H54 (cell line): ENCODE data around the gene AHDC1.

Experiments used
- DNase-seq: peaks from one replicate; pipeline ENCODE4 v3.0.0; 2011; ENCODE audit warnings: low spot score, mixed read lengths; ENCODE audit not compliant: insufficient read length
- FAIRE-seq: peaks from 3 replicates; lab custom pipeline; 2011; peaks lifted over from hg19 to GRCh38; lab: Jason Lieb, UNC
- POLR2A ChIP-seq: IDR thresholded peaks from 2 replicates; pipeline ENCODE4 v1.6.1; 2011; ENCODE audit warnings: low read depth, mild to moderate bottlenecking, low read length

Gene AHDC1

GRCh38 chr1:27491748-27492700 is 111.9 kb downstream of the AHDC1 start:
- no peak for DNase-seq
- no peak for TF ChIP-seq POLR2A
- no peak for FAIRE-seq

- FAIRE-seq = peak; percentile 75
- DNase-seq = peak; percentile 75
- peak; percentile 73 for TF ChIP-seq POLR2A
These were observed 113.8 kb downstream of the AHDC1 start, which contains the start of gene WASF2 for GRCh38 chr1:27489973-27490741. Gene WASF2, minus strand, starts transcription at chr1:27490167. Its CDS starts 61,277 bp downstream, at chr1:27428890.

- no peak for TF ChIP-seq POLR2A
- DNase-seq = no peak
- no peak for FAIRE-seq
These were observed 114.4 kb downstream of the AHDC1 start for GRCh38 chr1:27489501-27489972.

- DNase-seq (no peak), FAIRE-seq (no peak)
- TF ChIP-seq POLR2A = no peak
These were observed 115.7 kb downstream of the AHDC1 start for GRCh38 chr1:27487966-27488884.

- DNase-seq (no peak), FAIRE-seq (no peak)
- TF ChIP-seq POLR2A = no peak
These were observed 118.6 kb downstream of the AHDC1 start for GRCh38 chr1:27485363-27485762.
